Heart left ventricle (tissue), 13 donors: ENCODE measurements around the gene GNB5.

ENCODE experiments used
- POLR2A ChIP-seq, 2 donors: fragments of 450-650 bp; IDR thresholded peaks; one replicate each; pipeline ENCODE4 v1.6.1; 2017; ENCODE audit warnings: antibody characterized with exemption in 2 of 2, mild to moderate bottlenecking in 2 of 2, moderate library complexity in 2 of 2
- TF ChIP-seq, protein P1 (sequence below), 12 donors: fragments of 200-600 bp; sonication (generic) in 4 of 12; IDR thresholded peaks; one replicate each; pipeline versions ENCODE4 v1.5.0 to v1.8.0; 2018 to 2022; ENCODE audit warnings: antibody characterized with exemption in 12 of 12, mild to moderate bottlenecking in 5 of 12
- donor health status: ischemic (EF 13 %, LVEDD 7.1; RV severe dilation, severe dysfunction).
- donor health status: DM: no; HTN: yes; CAD: no.
- donor health status: DM: no; HTN: no; CAD: no.
- donor health status: ischemic (EF 25% LVEDD 6.9; RV normal size, moderate dysfunction).
- donor health status: ischemic (EF 25% LVEDD 5.7; RV mildly dilated, moderate dysfunction).
- donor health status: ischemic (EF 35%, LVEDD 5.7; RV mildly dilated, moderate dysfunction).
- donor health status: nonischemic (EF 11% LVEDD 7.7; RV severe dilation, severe dysfunction).
- donor health status: DM: yes; HTN: yes; CAD: no.
- donor health status: PGD.
- donor health status: ischemic (EF 29% LVEDD 5.4; RV normal size, mild dysfunction).
- donor health status: nonischemic (EF 23%, LVEDD 6.1; RV moderate dilation, normal function).

DNA sequence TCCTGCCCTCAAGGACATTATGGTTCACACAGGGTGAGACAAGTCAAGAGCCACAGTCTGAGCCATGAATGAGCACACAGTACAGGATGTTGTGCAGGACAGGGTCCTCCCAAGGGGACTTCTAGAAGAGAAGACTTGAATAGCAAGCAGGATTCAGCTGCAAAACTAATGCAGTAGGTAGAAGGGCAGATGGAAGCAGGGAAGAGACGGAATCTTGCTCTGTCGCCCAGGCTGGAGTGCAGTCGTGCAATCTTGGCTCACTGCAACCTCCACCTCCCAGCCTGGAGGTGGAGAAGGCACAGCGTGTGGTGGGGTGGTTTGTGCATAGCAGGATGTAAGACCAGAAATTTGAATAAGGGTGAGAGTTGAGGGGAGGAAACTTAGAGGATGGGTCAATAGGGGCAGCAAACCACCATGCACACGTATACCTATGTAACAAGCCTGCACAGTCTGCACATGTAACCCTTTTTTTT lies 86.6 kb downstream of the GNB5 start:
- TF ChIP-seq POLR2A (IDR thresholded peaks at IDR 0.05) = no peak
- TF ChIP-seq, protein P1, sequence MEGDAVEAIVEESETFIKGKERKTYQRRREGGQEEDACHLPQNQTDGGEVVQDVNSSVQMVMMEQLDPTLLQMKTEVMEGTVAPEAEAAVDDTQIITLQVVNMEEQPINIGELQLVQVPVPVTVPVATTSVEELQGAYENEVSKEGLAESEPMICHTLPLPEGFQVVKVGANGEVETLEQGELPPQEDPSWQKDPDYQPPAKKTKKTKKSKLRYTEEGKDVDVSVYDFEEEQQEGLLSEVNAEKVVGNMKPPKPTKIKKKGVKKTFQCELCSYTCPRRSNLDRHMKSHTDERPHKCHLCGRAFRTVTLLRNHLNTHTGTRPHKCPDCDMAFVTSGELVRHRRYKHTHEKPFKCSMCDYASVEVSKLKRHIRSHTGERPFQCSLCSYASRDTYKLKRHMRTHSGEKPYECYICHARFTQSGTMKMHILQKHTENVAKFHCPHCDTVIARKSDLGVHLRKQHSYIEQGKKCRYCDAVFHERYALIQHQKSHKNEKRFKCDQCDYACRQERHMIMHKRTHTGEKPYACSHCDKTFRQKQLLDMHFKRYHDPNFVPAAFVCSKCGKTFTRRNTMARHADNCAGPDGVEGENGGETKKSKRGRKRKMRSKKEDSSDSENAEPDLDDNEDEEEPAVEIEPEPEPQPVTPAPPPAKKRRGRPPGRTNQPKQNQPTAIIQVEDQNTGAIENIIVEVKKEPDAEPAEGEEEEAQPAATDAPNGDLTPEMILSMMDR (IDR thresholded peaks at IDR 0.05) = no peak
